Measurements from ENCODE around the gene IRX4. TPM values are rescaled to one million over a fixed set of nuclear protein-coding genes. Genes with fewer than 3 reads are reported as not detected.
"Not testable (repeated sequence)": the region's sequence is repeated elsewhere in the genome, so short reads cannot be mapped to it uniquely, and the experiment has no call there.

The IRX4 gene
- total and polyA plus RNA-seq, 4 donors, result 0.06 to 0.54 (median 0.34) TPM

GRCh38 chr5:1874348-1874747, 8.4 kb downstream of the IRX4 start:
- no peak for DNase-seq (ENCODE audit: low read depth in 4 of 6, low spot score in 6 of 6)
- H3K9me3 ChIP-seq (ENCODE audit: control insufficient read depth, insufficient read depth, low read length), result no peaks in the 10 kb centered on the region
- H3K4me3 ChIP-seq (ENCODE audit: low read depth, low read length), result no peak overlapping the region
- H3K4me1 ChIP-seq (ENCODE audit: control insufficient read depth, insufficient read depth, low read length), result peaks cover 22% of the 10 kb centered on the region
- peaks cover 74% of the 10 kb centered on the region for H3K27me3 ChIP-seq (ENCODE audit: control insufficient read depth, insufficient read depth, low read length)
- WGBS (ENCODE audit: insufficient coverage), result 4% methylated on average over 5 of the region's 10 CpGs
- H3K27ac ChIP-seq (ENCODE audit: low read depth, low read length), result no peak overlapping the region
- H3K36me3 ChIP-seq (ENCODE audit: control insufficient read depth, insufficient read depth, low read length), result no peaks in the 10 kb centered on the region

- DNase-seq (ENCODE audit: low read depth in 4 of 6, low spot score in 6 of 6), result no peak
- 49% methylated on average over 11 of the region's 13 CpGs for WGBS (ENCODE audit: insufficient coverage)
- H3K36me3 ChIP-seq (ENCODE audit: control insufficient read depth, insufficient read depth, low read length), result no peaks in the 10 kb centered on the region
- H3K4me3 ChIP-seq (ENCODE audit: low read depth, low read length), result no peak overlapping the region
- H3K4me1 ChIP-seq (ENCODE audit: control insufficient read depth, insufficient read depth, low read length), result peaks cover 24% of the 10 kb centered on the region
- H3K27me3 ChIP-seq (ENCODE audit: control insufficient read depth, insufficient read depth, low read length), result peaks cover 71% of the 10 kb centered on the region
- H3K27ac ChIP-seq (ENCODE audit: low read depth, low read length), result no peak overlapping the region
- no peaks in the 10 kb centered on the region for H3K9me3 ChIP-seq (ENCODE audit: control insufficient read depth, insufficient read depth, low read length)
These were observed 9.3 kb downstream of the IRX4 start for GRCh38 chr5:1873243-1873959.

DNA sequence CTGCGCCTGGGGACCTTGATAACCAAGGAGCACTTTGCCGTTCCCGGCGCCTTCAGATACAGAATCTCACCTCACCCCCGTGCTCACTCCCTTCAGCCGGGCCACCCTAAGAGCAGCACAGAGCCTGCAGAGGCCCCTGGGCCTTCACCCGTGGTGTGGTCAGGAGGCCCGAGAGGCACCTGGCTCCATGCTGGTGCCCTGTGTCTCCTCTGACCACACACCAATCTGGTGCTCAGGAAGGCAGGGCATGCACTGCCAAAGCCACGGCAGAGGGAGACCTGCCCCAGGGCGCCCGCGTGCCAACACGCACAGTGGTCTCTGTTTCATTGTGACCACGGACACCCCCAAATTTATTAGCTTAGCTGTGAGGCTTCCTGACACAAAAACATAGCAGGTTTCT, 11.3 kb downstream of the IRX4 start:
- no peak overlapping the region for H3K4me3 ChIP-seq (ENCODE audit: low read depth, low read length)
- no peak overlapping the region for H3K27ac ChIP-seq (ENCODE audit: low read depth, low read length)
- DNase-seq (ENCODE audit: low read depth in 4 of 6, low spot score in 6 of 6), result no peak
- H3K9me3 ChIP-seq (ENCODE audit: control insufficient read depth, insufficient read depth, low read length), result no peaks in the 10 kb centered on the region
- WGBS (ENCODE audit: insufficient coverage), result 75% methylated on average over 14 of the region's 14 CpGs
- H3K36me3 ChIP-seq (ENCODE audit: control insufficient read depth, insufficient read depth, low read length), result no peaks in the 10 kb centered on the region
- peaks cover 21% of the 10 kb centered on the region for H3K4me1 ChIP-seq (ENCODE audit: control insufficient read depth, insufficient read depth, low read length)
- peaks cover 58% of the 10 kb centered on the region for H3K27me3 ChIP-seq (ENCODE audit: control insufficient read depth, insufficient read depth, low read length)

GRCh38 chr5:1870435-1871272, 12.1 kb downstream of the IRX4 start:
- not testable (repeated sequence) for H3K4me3 ChIP-seq (ENCODE audit: low read depth, low read length); H3K27ac ChIP-seq (ENCODE audit: low read depth, low read length); DNase-seq (ENCODE audit: low read depth in 4 of 6, low spot score in 6 of 6); H3K9me3 ChIP-seq (ENCODE audit: control insufficient read depth, insufficient read depth, low read length); H3K36me3 ChIP-seq (ENCODE audit: control insufficient read depth, insufficient read depth, low read length)
- H3K27me3 ChIP-seq (ENCODE audit: control insufficient read depth, insufficient read depth, low read length), result peaks cover 51% of the 10 kb centered on the region
- 97% methylated on average over 21 of the region's 21 CpGs for WGBS (ENCODE audit: insufficient coverage)
- H3K4me1 ChIP-seq (ENCODE audit: control insufficient read depth, insufficient read depth, low read length), result peaks cover 13% of the 10 kb centered on the region

DNA sequence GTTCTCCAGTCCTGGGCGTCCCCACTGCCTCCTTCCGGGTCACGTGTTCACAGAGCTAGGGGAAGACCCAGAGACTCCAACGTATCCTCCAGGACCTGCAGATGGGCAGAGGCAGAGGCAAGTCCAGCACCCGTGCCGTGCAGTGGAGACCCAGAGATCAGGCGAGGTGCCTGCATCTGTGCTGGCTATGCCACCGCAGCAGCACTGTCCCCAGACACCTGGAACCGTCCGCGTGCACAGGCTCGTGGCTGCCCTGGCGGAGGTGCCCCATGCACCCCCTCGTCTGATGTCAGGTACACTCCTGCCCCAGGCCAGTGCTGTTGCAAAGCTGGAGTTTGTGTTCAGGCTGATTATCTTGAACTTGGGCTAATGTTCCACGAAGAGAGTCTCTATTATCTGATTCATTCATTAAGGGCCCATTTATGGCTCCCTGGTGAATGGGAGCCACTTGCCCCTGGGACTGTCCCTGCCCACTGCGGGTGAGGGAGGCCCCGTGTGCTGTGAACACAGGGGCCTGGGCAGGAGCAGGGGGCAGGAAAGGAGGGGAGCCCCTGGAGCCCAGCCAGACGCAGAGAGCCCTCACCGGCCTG, 13.7 kb downstream of the IRX4 start:
- peaks cover 3% of the 10 kb centered on the region for H3K4me1 ChIP-seq (ENCODE audit: control insufficient read depth, insufficient read depth, low read length)
- WGBS (ENCODE audit: insufficient coverage), result 65% methylated on average over 19 of the region's 19 CpGs
- DNase-seq (ENCODE audit: low read depth in 4 of 6, low spot score in 6 of 6), result no peak
- no peak overlapping the region for H3K27ac ChIP-seq (ENCODE audit: low read depth, low read length)
- H3K27me3 ChIP-seq (ENCODE audit: control insufficient read depth, insufficient read depth, low read length), result peaks cover 34% of the 10 kb centered on the region
- H3K4me3 ChIP-seq (ENCODE audit: low read depth, low read length), result no peak overlapping the region
- H3K36me3 ChIP-seq (ENCODE audit: control insufficient read depth, insufficient read depth, low read length), result no peaks in the 10 kb centered on the region
- H3K9me3 ChIP-seq (ENCODE audit: control insufficient read depth, insufficient read depth, low read length), result no peaks in the 10 kb centered on the region

DNA sequence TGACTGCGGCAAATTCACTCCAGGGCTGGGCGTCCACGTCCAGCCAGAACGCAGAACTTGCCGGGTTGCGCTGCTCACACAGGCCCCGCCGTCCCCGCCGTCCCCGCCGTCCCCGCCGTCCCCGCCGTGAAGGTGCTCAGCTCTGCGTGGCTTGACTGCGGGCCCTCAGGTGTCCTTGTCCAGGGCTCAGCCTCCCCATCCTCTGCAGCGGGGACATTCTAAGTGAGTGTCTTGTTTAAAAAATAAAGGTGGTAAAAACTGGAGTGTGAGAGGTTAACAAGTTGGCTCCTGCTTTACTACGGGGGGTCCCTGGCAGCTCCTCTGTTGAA, 14.9 kb downstream of the IRX4 start:
- no peak for DNase-seq (ENCODE audit: low read depth in 4 of 6, low spot score in 6 of 6)
- Histone ChIP-seq H3K27ac (ENCODE audit: low read depth, low read length) (no peak overlapping the region), H3K27me3 (ENCODE audit: control insufficient read depth, insufficient read depth, low read length) (peaks cover 22% of the 10 kb centered on the region), H3K4me1 (ENCODE audit: control insufficient read depth, insufficient read depth, low read length) (peaks cover 3% of the 10 kb centered on the region), H3K9me3 (ENCODE audit: control insufficient read depth, insufficient read depth, low read length) (no peaks in the 10 kb centered on the region), H3K4me3 (ENCODE audit: low read depth, low read length) (no peak overlapping the region), H3K36me3 (ENCODE audit: control insufficient read depth, insufficient read depth, low read length) (no peaks in the 10 kb centered on the region)
- WGBS (ENCODE audit: insufficient coverage), result 56% methylated on average over 19 of the region's 20 CpGs

- no peak for DNase-seq (ENCODE audit: low read depth in 4 of 6, low spot score in 6 of 6)
- H3K9me3 ChIP-seq (ENCODE audit: control insufficient read depth, insufficient read depth, low read length), result no peaks in the 10 kb centered on the region
- WGBS (ENCODE audit: insufficient coverage), result 49% methylated on average over 6 of the region's 8 CpGs
- peaks cover 3% of the 10 kb centered on the region for H3K4me1 ChIP-seq (ENCODE audit: control insufficient read depth, insufficient read depth, low read length)
- H3K27ac ChIP-seq (ENCODE audit: low read depth, low read length), result no peak overlapping the region
- peaks cover 17% of the 10 kb centered on the region for H3K27me3 ChIP-seq (ENCODE audit: control insufficient read depth, insufficient read depth, low read length)
- H3K4me3 ChIP-seq (ENCODE audit: low read depth, low read length), result no peak overlapping the region
- no peaks in the 10 kb centered on the region for H3K36me3 ChIP-seq (ENCODE audit: control insufficient read depth, insufficient read depth, low read length)
These were observed 15.5 kb downstream of the IRX4 start for GRCh38 chr5:1867114-1867814.

GRCh38 chr5:1865948-1866347, 16.8 kb downstream of the IRX4 start:
- Histone ChIP-seq H3K27ac (ENCODE audit: low read depth, low read length) (no peak overlapping the region), H3K36me3 (ENCODE audit: control insufficient read depth, insufficient read depth, low read length) (no peaks in the 10 kb centered on the region), H3K9me3 (ENCODE audit: control insufficient read depth, insufficient read depth, low read length) (no peaks in the 10 kb centered on the region), H3K4me3 (ENCODE audit: low read depth, low read length) (no peak overlapping the region), H3K27me3 (ENCODE audit: control insufficient read depth, insufficient read depth, low read length) (peaks cover 12% of the 10 kb centered on the region), H3K4me1 (ENCODE audit: control insufficient read depth, insufficient read depth, low read length) (peaks cover 7% of the 10 kb centered on the region)
- no peak for DNase-seq (ENCODE audit: low read depth in 4 of 6, low spot score in 6 of 6)
- WGBS (ENCODE audit: insufficient coverage), result 71% methylated on average over 13 of the region's 14 CpGs

GRCh38 chr5:1865486-1865885, 17.2 kb downstream of the IRX4 start:
- H3K27ac ChIP-seq (ENCODE audit: low read depth, low read length), result no peak overlapping the region
- H3K36me3 ChIP-seq (ENCODE audit: control insufficient read depth, insufficient read depth, low read length), result no peaks in the 10 kb centered on the region
- 82% methylated on average over 5 of the region's 14 CpGs for WGBS (ENCODE audit: insufficient coverage)
- no peak overlapping the region for H3K4me3 ChIP-seq (ENCODE audit: low read depth, low read length)
- no peak for DNase-seq (ENCODE audit: low read depth in 4 of 6, low spot score in 6 of 6)
- peaks cover 12% of the 10 kb centered on the region for H3K27me3 ChIP-seq (ENCODE audit: control insufficient read depth, insufficient read depth, low read length)
- H3K9me3 ChIP-seq (ENCODE audit: control insufficient read depth, insufficient read depth, low read length), result no peaks in the 10 kb centered on the region
- H3K4me1 ChIP-seq (ENCODE audit: control insufficient read depth, insufficient read depth, low read length), result peaks cover 9% of the 10 kb centered on the region
